HEK293 (cell line): Measurements from ENCODE around the gene SEMA3F.

Source experiments
- CTCF ChIA-PET: fragments of 350-600 bp; formaldehyde crosslinking; extraction: SDS; loops from one replicate; lab custom pipeline; 2021; ENCODE audit warnings: antibody characterized with exemption; lab: Yijun Ruan, JAX
- POLR2A ChIA-PET: fragments of 300-600 bp; formaldehyde crosslinking; extraction: SDS; loops from one replicate; lab custom pipeline; 2020; ENCODE audit warnings: antibody characterized with exemption, inconsistent platforms; lab: Yijun Ruan, JAX
- H3K27ac ChIP-seq: fragments of 200-500 bp; sonication (Bioruptor generic); 2 replicates; pipeline ENCODE4 v1.5.1; 2014; ENCODE audit warnings: low read depth, low read length, control low read depth, inconsistent platforms; ENCODE audit errors: extremely low read depth
- H3K36me3 ChIP-seq, 2 experiments: fragments of 200-500 bp in 1 of 2; sonication (Bioruptor generic) in 1 of 2; 1 replicate in 1 of 2; 2 replicates in 1 of 2; pipeline ENCODE4 v1.5.1; 2014 to 2017; ENCODE audit warnings: inconsistent platforms in 2 of 2, low read length in 2 of 2; ENCODE audit not compliant: control insufficient read depth in 2 of 2, insufficient read depth in 1 of 2
- H3K4me1 ChIP-seq: fragments of 200-500 bp; sonication (Bioruptor generic); 2 replicates; pipeline ENCODE4 v1.5.1; 2014; ENCODE audit warnings: mild to moderate bottlenecking, low read length, inconsistent platforms; ENCODE audit not compliant: control insufficient read depth, insufficient read depth
- H3K4me3 ChIP-seq: 2 replicates; pipeline ENCODE4 v1.5.1; 2011; ENCODE audit warnings: low read depth, mild to moderate bottlenecking, control low read depth, low read length, moderate library complexity
- H3K9me3 ChIP-seq: fragments of 200-500 bp; sonication (Bioruptor generic); 2 replicates; pipeline ENCODE4 v1.5.1; 2014; ENCODE audit warnings: low read depth, low read length, inconsistent platforms; ENCODE audit not compliant: control insufficient read depth, insufficient read depth
- EGR2 ChIP-seq: fragments of 450-650 bp; formaldehyde crosslinking; IDR thresholded peaks from 2 replicates; pipeline ENCODE4 v1.5.1; 2016; ENCODE audit warnings: low read depth, missing biosample characterization, missing genetic modification characterization
- PRDM1 ChIP-seq: fragments of 450-650 bp; formaldehyde crosslinking; IDR thresholded peaks from 2 replicates; pipeline ENCODE4; 2016; ENCODE audit warnings: missing biosample characterization, missing genetic modification characterization
- YY1 ChIP-seq: fragments of 450-650 bp; formaldehyde crosslinking; IDR thresholded peaks from 2 replicates; pipeline ENCODE4 v1.5.1; 2018; ENCODE audit warnings: missing biosample characterization, missing genetic modification characterization
- ZBTB8A ChIP-seq: fragments of 450-650 bp; formaldehyde crosslinking; IDR thresholded peaks from 2 replicates; pipeline ENCODE4 v1.5.1; 2016; ENCODE audit warnings: missing biosample characterization, missing genetic modification characterization
- ZEB2 ChIP-seq: fragments of 450-650 bp; formaldehyde crosslinking; IDR thresholded peaks from 2 replicates; pipeline ENCODE4 v1.5.1; 2016; ENCODE audit warnings: missing biosample characterization, missing genetic modification characterization
- ZFHX2 ChIP-seq: fragments of 450-650 bp; formaldehyde crosslinking; conservative IDR thresholded peaks from 2 replicates; pipeline ENCODE4 v1.5.1; 2016; ENCODE audit warnings: missing biosample characterization, missing genetic modification characterization
- ZFP3 ChIP-seq: fragments of 450-650 bp; formaldehyde crosslinking; IDR thresholded peaks from 2 replicates; pipeline ENCODE4 v1.5.1; 2016; ENCODE audit warnings: low read depth, missing biosample characterization, missing genetic modification characterization
- ZIC2 ChIP-seq: fragments of 450-650 bp; formaldehyde crosslinking; IDR thresholded peaks from 2 replicates; pipeline ENCODE4 v1.5.1; 2016; ENCODE audit warnings: missing biosample characterization, missing genetic modification characterization
- ZNF114 ChIP-seq: fragments of 450-650 bp; formaldehyde crosslinking; IDR thresholded peaks from 2 replicates; pipeline ENCODE4 v1.5.0; 2017; ENCODE audit warnings: missing biosample characterization, missing genetic modification characterization
- ZNF239 ChIP-seq: fragments of 450-650 bp; formaldehyde crosslinking; IDR thresholded peaks from 2 replicates; pipeline ENCODE4 v1.5.1; 2016; ENCODE audit warnings: missing biosample characterization, missing genetic modification characterization
- ZNF341 ChIP-seq: fragments of 450-650 bp; formaldehyde crosslinking; IDR thresholded peaks from 2 replicates; pipeline ENCODE4; 2016; ENCODE audit warnings: low read depth, missing biosample characterization, missing genetic modification characterization
- ZNF366 ChIP-seq: fragments of 450-650 bp; formaldehyde crosslinking; conservative IDR thresholded peaks from 2 replicates; pipeline ENCODE4 v1.5.1; 2016; ENCODE audit warnings: missing biosample characterization, missing genetic modification characterization
- ZNF521 ChIP-seq: fragments of 450-650 bp; formaldehyde crosslinking; IDR thresholded peaks from 2 replicates; pipeline ENCODE4 v1.5.1; 2017; ENCODE audit warnings: missing biosample characterization, mild to moderate bottlenecking, missing genetic modification characterization
- ZNF571 ChIP-seq: fragments of 450-650 bp; formaldehyde crosslinking; IDR thresholded peaks from 2 replicates; pipeline ENCODE4 v1.5.0; 2017; ENCODE audit warnings: missing biosample characterization, missing genetic modification characterization
- ZNF791 ChIP-seq: fragments of 450-650 bp; formaldehyde crosslinking; IDR thresholded peaks from 2 replicates; pipeline ENCODE4 v1.5.1; 2016; ENCODE audit warnings: missing biosample characterization, missing genetic modification characterization
- TF ChIP-seq, protein P1 (sequence below): fragments of 450-650 bp; formaldehyde crosslinking; IDR thresholded peaks from 2 replicates; pipeline ENCODE4 v1.5.1; 2016; ENCODE audit warnings: missing biosample characterization, missing genetic modification characterization
- TF ChIP-seq, protein P2 (sequence below): fragments of 450-650 bp; formaldehyde crosslinking; IDR thresholded peaks from 2 replicates; pipeline ENCODE4 v1.5.1; 2017; ENCODE audit warnings: missing biosample characterization, missing genetic modification characterization

Gene SEMA3F

DNA sequence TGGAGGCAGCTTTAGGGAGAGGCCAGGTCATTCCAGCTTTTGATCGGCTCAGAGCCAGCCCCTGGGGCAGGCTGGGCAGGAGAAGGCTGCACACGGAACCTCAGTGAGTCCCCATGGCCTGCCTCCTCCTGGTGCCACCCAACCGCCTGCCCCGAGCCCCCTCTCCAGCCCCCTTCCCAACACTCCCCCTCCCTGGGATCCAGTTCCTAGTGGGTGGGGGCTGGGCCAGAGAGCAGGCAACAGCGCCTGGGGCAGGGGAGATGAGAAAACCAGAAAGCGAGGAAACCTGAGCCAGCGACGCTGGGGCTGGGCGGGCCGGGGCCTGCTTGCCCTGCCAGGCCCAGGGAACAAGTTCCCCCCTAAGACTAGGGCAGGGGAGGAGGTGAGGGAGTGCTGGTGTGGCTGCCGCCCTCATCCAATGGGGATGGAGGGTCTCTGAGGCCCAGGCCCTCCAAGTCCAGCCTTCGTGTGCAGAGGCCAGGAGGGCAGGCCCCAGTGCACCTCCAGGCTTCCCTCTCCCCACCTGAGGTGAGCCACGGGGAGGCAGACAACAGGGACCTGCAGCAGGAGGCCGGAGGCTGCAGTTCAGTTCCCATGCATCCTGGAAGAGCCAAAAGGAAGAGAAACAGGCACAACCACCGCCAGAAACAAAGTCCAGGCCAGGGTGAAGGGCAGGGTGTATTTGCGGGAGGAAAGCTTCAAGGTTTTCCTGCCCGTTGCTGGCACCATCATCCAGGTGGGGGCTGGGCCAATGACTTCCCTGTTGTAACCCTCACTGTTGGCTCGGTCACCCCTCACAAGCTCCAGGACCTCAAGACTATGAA, 4.0 kb upstream of the SEMA3F start:
- Histone ChIP-seq H3K4me1 (no peaks in the 10 kb centered on the region), H3K27ac (no peak overlapping the region), H3K4me3 (no peak overlapping the region), H3K36me3 (no peaks in the 10 kb centered on the region), H3K9me3 (no peaks in the 10 kb centered on the region)
- ChIA-PET CTCF (no interaction called here), POLR2A (no interaction called here)
- TF ChIP-seq ZFP3 (tag by site-specific recombination) (no peak), ZIC2 (tag by site-specific recombination) (0 out of 2 replicates have a peak, but pooled peaks have one; percentile 36)

DNA sequence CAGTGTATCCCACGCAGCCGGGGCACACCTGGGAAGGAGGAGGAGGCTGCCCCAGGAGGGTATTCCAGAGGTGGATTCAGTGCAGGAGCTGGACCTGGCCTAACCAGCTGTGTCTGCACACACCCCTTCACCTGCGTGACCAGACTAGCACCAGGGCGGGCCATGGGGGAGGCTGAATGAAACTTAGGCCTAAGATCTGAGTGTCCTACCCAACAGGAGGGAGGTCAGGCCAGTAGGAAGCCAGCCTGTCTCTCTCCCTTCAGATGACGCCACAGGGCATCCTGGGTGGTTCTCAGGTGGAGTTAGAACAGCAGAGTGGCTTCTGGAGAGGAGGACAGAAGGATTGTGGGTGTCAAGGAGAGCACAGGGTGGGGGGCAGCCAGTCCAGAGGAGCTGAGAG, 3.4 kb upstream of the SEMA3F start:
- no peak overlapping the region for H3K4me3 ChIP-seq
- ChIA-PET POLR2A (no interaction called here), CTCF (interaction anchor here (0.6 kb wide), 1 partner anchor 27 kb away, joined by 3 read pairs; no protein-coding TSS in a partner anchor)
- 0 out of 2 replicates have a peak, but pooled peaks cover 3% of the 10 kb centered on the region for H3K4me1 ChIP-seq
- no peak overlapping the region for H3K27ac ChIP-seq
- no peaks in the 10 kb centered on the region for H3K9me3 ChIP-seq
- TF ChIP-seq ZIC2 (tag by site-specific recombination) (peak; percentile 40), YY1 (no peak), ZNF341 (tag by site-specific recombination) (no peak)
- TF ChIP-seq, protein P1, sequence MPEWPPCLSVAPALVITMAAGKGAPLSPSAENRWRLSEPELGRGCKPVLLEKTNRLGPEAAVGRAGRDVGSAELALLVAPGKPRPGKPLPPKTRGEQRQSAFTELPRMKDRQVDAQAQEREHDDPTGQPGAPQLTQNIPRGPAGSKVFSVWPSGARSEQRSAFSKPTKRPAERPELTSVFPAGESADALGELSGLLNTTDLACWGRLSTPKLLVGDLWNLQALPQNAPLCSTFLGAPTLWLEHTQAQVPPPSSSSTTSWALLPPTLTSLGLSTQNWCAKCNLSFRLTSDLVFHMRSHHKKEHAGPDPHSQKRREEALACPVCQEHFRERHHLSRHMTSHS, result no peak
- H3K36me3 ChIP-seq, result no peaks in the 10 kb centered on the region

DNA sequence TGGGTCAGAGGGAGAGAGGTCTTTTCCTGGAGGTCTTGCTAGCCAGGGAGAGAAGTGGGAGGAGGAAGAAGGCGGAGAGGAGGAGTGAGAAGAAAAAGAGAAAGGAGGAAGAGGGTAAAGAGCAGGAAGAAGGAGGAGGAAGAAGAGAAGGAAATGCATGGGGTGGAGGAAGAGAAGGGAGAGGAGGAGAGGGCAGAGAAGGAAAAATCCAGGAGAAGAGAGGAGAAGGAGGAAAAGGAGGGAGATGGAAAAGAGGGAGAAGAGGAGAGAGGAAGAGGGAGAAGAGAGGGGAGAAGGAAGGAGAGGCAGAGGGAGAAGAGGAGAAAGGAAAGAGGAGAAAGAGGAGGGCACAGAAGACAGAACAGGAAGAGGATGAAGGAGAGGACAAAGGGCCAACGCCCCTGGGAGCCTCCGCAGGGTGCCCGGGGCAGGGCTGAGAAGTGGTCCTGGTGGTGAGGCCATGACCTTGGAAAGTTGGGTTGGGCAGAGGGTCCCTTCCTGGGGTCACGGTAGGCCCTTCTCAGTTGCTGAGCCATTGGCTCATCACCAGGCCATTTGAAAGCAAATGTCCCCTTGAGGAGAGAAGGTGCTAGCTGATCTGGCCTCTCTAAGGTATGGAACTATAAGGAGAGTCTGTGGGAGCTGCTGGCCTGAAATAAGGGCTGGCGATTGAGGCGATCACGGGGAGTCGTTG, 1.2 kb upstream of the SEMA3F start:
- CTCF ChIA-PET, result interaction anchor here (0.7 kb wide), 1 partner anchor 38 kb away, joined by 4 read pairs; no protein-coding TSS in a partner anchor
- Histone ChIP-seq H3K27ac (no peak overlapping the region), H3K4me3 (no peak overlapping the region), H3K9me3 (no peaks in the 10 kb centered on the region), H3K36me3 (no peaks in the 10 kb centered on the region), H3K4me1 (0 out of 2 replicates have a peak, but pooled peaks cover 3% of the 10 kb centered on the region)
- TF ChIP-seq ZNF521 (tag by site-specific recombination) (0 out of 2 replicates have a peak, but pooled peaks have one; percentile 71), ZEB2 (no peak), ZFHX2 (tag by site-specific recombination) (peak; percentile 41; the same call in 1 of the 2 replicates), ZNF571 (tag by site-specific recombination) (no peak), EGR2 (tag by site-specific recombination) (peak; percentile 57; the same call in 1 of the 2 replicates), ZNF114 (0 out of 2 replicates have a peak, but pooled peaks have one; percentile 15), ZNF791 (tag by site-specific recombination) (peak; percentile 23; the same call in 1 of the 2 replicates), ZNF239 (tag by site-specific recombination) (no peak), PRDM1 (tag by site-specific recombination) (peak; percentile 94), ZNF366 (peak; percentile 90), ZBTB8A (tag by site-specific recombination) (0 out of 2 replicates have a peak, but pooled peaks have one; percentile 25)
- TF ChIP-seq, protein P2, sequence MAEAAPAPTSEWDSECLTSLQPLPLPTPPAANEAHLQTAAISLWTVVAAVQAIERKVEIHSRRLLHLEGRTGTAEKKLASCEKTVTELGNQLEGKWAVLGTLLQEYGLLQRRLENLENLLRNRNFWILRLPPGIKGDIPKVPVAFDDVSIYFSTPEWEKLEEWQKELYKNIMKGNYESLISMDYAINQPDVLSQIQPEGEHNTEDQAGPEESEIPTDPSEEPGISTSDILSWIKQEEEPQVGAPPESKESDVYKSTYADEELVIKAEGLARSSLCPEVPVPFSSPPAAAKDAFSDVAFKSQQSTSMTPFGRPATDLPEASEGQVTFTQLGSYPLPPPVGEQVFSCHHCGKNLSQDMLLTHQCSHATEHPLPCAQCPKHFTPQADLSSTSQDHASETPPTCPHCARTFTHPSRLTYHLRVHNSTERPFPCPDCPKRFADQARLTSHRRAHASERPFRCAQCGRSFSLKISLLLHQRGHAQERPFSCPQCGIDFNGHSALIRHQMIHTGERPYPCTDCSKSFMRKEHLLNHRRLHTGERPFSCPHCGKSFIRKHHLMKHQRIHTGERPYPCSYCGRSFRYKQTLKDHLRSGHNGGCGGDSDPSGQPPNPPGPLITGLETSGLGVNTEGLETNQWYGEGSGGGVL, result peak; percentile 54
- POLR2A ChIA-PET, result no interaction called here
